ENCODE results near the gene ZNF467. TPM values are rescaled to one million over a fixed set of nuclear protein-coding genes. Genes with fewer than 3 reads are reported as not detected.

Gene ZNF467
- total RNA-seq, 2 donors from 2014 or later = 0.91 to 2.5 TPM

DNA sequence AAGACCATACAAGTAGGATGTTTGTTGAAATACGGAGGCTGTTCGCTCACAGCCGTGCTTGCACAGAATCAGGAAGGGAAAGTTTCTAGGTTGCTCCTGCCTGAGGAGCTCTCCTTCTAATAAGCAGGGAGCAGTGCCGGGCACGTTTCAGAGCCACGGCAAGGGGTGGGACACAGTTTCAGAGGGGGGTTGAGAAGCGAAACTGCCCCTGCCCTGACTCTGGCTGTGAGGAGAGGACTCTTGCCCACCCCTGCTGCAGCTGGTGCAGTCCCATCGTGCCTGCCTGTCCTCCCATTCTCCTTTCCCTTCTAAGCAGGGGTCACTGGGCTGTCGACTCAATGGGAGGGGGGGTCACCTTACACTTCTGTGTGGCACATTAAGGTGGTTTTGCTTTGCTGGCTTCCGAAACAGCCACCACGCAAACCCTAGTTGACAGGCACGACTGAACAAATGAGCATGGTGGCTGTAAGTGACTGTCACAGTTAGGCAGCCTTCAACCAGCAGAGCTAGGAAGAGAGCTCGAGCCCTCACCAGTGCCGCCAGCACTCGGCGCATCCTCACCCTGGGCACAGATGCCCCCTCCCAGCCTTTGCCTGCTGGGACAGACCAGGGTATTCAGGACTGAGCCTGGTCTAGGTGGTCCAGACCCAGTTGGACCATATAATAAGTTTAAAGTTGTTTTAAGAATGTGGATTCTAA, 37.5 kb downstream of the ZNF467 start:
- Histone ChIP-seq H3K4me3 (ENCODE audit: low read length) (no peak overlapping the region), H3K27me3 (ENCODE audit: control insufficient read depth, insufficient read depth, low read length, poor library complexity, severe bottlenecking) (no peaks in the 10 kb centered on the region), H3K36me3 (ENCODE audit: control insufficient read depth, insufficient read depth, low read length) (no peaks in the 10 kb centered on the region), H3K27ac (ENCODE audit: low read depth, low read length) (no peak overlapping the region), H3K4me1 (ENCODE audit: control insufficient read depth, insufficient read depth, low read length) (no peaks in the 10 kb centered on the region), H3K9me3 (ENCODE audit: control insufficient read depth, low read length) (no peaks in the 10 kb centered on the region), H3K9ac (ENCODE audit: extremely low read depth, low read length, poor library complexity, severe bottlenecking) (no peak overlapping the region)
- DNase-seq = no peak
- TF ChIP-seq, protein P1, sequence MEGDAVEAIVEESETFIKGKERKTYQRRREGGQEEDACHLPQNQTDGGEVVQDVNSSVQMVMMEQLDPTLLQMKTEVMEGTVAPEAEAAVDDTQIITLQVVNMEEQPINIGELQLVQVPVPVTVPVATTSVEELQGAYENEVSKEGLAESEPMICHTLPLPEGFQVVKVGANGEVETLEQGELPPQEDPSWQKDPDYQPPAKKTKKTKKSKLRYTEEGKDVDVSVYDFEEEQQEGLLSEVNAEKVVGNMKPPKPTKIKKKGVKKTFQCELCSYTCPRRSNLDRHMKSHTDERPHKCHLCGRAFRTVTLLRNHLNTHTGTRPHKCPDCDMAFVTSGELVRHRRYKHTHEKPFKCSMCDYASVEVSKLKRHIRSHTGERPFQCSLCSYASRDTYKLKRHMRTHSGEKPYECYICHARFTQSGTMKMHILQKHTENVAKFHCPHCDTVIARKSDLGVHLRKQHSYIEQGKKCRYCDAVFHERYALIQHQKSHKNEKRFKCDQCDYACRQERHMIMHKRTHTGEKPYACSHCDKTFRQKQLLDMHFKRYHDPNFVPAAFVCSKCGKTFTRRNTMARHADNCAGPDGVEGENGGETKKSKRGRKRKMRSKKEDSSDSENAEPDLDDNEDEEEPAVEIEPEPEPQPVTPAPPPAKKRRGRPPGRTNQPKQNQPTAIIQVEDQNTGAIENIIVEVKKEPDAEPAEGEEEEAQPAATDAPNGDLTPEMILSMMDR (conservative IDR thresholded peaks at IDR 0.05) = no peak
- Mint-ChIP-seq H3K27ac (no peak overlapping the region), H3K4me3 (no peak overlapping the region), H3K9me3 (no peaks in the 10 kb centered on the region), H3K4me1 (no peaks in the 10 kb centered on the region), H3K27me3 (ENCODE audit: insufficient read depth) (peaks cover 14% of the 10 kb centered on the region), H3K36me3 (ENCODE audit: low read depth) (peaks cover 4% of the 10 kb centered on the region)
- 73 to 82% methylated on average over 15 of the region's 16 CpGs for WGBS, 2 experiments (ENCODE audit: insufficient coverage in 1 of 2, insufficient read length in 1 of 2)

DNA sequence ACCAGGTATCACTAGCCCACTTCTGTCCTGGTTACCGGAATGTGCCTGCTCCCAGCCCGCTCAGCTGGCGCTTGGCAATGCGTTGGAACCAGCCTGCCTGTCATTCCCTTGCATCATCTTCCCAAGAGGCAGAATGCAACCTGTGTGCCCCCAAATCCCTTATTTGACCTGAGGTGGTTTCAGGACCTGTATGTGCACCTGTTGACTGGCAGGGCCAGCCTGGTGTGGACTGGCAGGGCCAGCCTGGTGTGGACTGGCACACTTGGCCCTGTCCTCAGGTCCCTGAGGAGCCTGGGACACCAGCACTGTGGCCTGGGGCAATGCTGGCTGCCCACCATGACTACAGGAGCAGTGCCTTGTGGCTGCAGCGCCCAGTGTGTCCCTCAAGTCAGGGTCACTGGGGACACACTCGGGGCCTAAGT, 38.2 kb downstream of the ZNF467 start:
- no peaks in the 10 kb centered on the region for H3K9me3 ChIP-seq (ENCODE audit: control insufficient read depth, low read length)
- H3K27me3 ChIP-seq (ENCODE audit: control insufficient read depth, insufficient read depth, low read length, poor library complexity, severe bottlenecking) = no peaks in the 10 kb centered on the region
- H3K9ac ChIP-seq (ENCODE audit: extremely low read depth, low read length, poor library complexity, severe bottlenecking) = no peak overlapping the region
- H3K9me3 Mint-ChIP-seq = no peaks in the 10 kb centered on the region
- no peak for DNase-seq
- no peak overlapping the region for H3K4me3 Mint-ChIP-seq
- TF ChIP-seq, protein P1 (conservative IDR thresholded peaks at IDR 0.05) = no peak
- no peak overlapping the region for H3K4me3 ChIP-seq (ENCODE audit: low read length)
- H3K27ac ChIP-seq (ENCODE audit: low read depth, low read length) = no peak overlapping the region
- no peaks in the 10 kb centered on the region for H3K36me3 ChIP-seq (ENCODE audit: control insufficient read depth, insufficient read depth, low read length)
- H3K36me3 Mint-ChIP-seq (ENCODE audit: low read depth) = peaks cover 4% of the 10 kb centered on the region
- peaks cover 9% of the 10 kb centered on the region for H3K27me3 Mint-ChIP-seq (ENCODE audit: insufficient read depth)
- no peaks in the 10 kb centered on the region for H3K4me1 ChIP-seq (ENCODE audit: control insufficient read depth, insufficient read depth, low read length)
- H3K27ac Mint-ChIP-seq = no peak overlapping the region
- 95 to 100% methylated on average over 1 to 6 of the region's 6 CpGs for WGBS, 2 experiments (ENCODE audit: insufficient coverage in 1 of 2, insufficient read length in 1 of 2)
- H3K4me1 Mint-ChIP-seq = no peaks in the 10 kb centered on the region

DNA sequence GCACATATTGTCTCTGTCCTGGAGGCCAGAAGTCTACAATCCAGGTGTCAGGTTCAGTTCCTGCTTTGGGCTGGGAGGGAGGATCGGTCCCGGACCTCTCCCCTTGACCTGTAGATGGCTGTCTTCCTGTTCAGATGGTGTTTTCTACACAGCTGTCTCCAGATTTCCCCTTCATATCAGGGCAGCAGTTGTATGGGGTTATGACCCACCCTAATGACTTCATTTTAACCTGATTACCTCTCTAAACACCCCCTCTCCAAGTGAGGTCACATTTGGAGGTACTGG, 38.7 kb downstream of the ZNF467 start:
- H3K4me3 Mint-ChIP-seq = no peak overlapping the region
- WGBS, 2 experiments (ENCODE audit: insufficient coverage in 1 of 2, insufficient read length in 1 of 2) = 81% methylated on average over 2 of the region's 2 CpGs; no CpG with 5 or more reads in 1 of the 2 experiments
- Histone ChIP-seq H3K4me3 (ENCODE audit: low read length) (no peak overlapping the region), H3K9ac (ENCODE audit: extremely low read depth, low read length, poor library complexity, severe bottlenecking) (no peak overlapping the region), H3K27me3 (ENCODE audit: control insufficient read depth, insufficient read depth, low read length, poor library complexity, severe bottlenecking) (no peaks in the 10 kb centered on the region), H3K36me3 (ENCODE audit: control insufficient read depth, insufficient read depth, low read length) (no peaks in the 10 kb centered on the region), H3K9me3 (ENCODE audit: control insufficient read depth, low read length) (no peaks in the 10 kb centered on the region), H3K27ac (ENCODE audit: low read depth, low read length) (no peak overlapping the region), H3K4me1 (ENCODE audit: control insufficient read depth, insufficient read depth, low read length) (no peaks in the 10 kb centered on the region)
- no peaks in the 10 kb centered on the region for H3K4me1 Mint-ChIP-seq
- TF ChIP-seq, protein P1 (conservative IDR thresholded peaks at IDR 0.05) = no peak
- no peaks in the 10 kb centered on the region for H3K9me3 Mint-ChIP-seq
- no peak for DNase-seq
- H3K36me3 Mint-ChIP-seq (ENCODE audit: low read depth) = peaks cover 4% of the 10 kb centered on the region
- peaks cover 5% of the 10 kb centered on the region for H3K27me3 Mint-ChIP-seq (ENCODE audit: insufficient read depth)
- no peak overlapping the region for H3K27ac Mint-ChIP-seq

Measured in endodermal cell (in vitro differentiated cells).